Fibroblast of mammary gland (primary cell): ENCODE results near the gene UBE4A.

Experiments used
- DNase-seq: peaks from one replicate; pipeline ENCODE4 v3.0.0-alpha.2; 2010; ENCODE audit warnings: low read depth
- H3K4me3 ChIP-seq: 2 replicates; pipeline ENCODE4 v1.5.1; 2011; ENCODE audit warnings: low read depth, mild to moderate bottlenecking, low read length, moderate library complexity; ENCODE audit not compliant: control insufficient read depth
- CTCF ChIP-seq: conservative IDR thresholded peaks from 2 replicates; pipeline ENCODE4 v1.5.1; 2011; ENCODE audit warnings: low read depth, low read length, inconsistent platforms; ENCODE audit not compliant: control insufficient read depth, insufficient read depth

Gene UBE4A

GRCh38 chr11:118443590-118444218 is 84.3 kb downstream of the UBE4A start:
- no peak for DNase-seq
- no peak for TF ChIP-seq CTCF
- H3K4me3 ChIP-seq = no peak overlapping the region

GRCh38 chr11:118447423-118447822 is 88.0 kb downstream of the UBE4A start:
- no peak for TF ChIP-seq CTCF

GRCh38 chr11:118448294-118448693 is 88.9 kb downstream of the UBE4A start:
- TF ChIP-seq CTCF = no peak
- peak; percentile 28 for DNase-seq
- H3K4me3 ChIP-seq = no peak overlapping the region

More at GRCh38 chr11:118447423-118447822, 88.0 kb downstream of the UBE4A start:
- DNase-seq = no peak
- H3K4me3 ChIP-seq = no peak overlapping the region
